Common myeloid progenitor, CD34-positive (primary cell): Measurements from ENCODE around the gene GALNT9.

Experiments used
- CTCF ChIA-PET: fragments of 350-600 bp; sonication (Branson Sonifier 250); formaldehyde crosslinking; loops from one replicate; lab custom pipeline; 2021; ENCODE audit warnings: antibody characterized with exemption; lab: Charles Lee
- POLR2A ChIA-PET: fragments of 350-600 bp; sonication (Branson Sonifier 250); formaldehyde crosslinking; loops from one replicate; lab custom pipeline; 2021; ENCODE audit warnings: antibody characterized with exemption; lab: Charles Lee
- DNase-seq, 3 donors: peaks; one replicate each; pipeline versions ENCODE4 v3.0.0 to v3.0.0-alpha.2; 2013
- H3K27ac ChIP-seq, 2 experiments: 1 replicate in 1 of 2; 2 replicates in 1 of 2; pipeline ENCODE4 v1.7.0; 2013; ENCODE audit warnings: inconsistent platforms in 2 of 2, low read length in 2 of 2, mild to moderate bottlenecking in 2 of 2, low read depth in 1 of 2, moderate library complexity in 1 of 2; ENCODE audit not compliant: severe bottlenecking in 2 of 2, insufficient read depth in 1 of 2, poor library complexity in 1 of 2
- H3K27me3 ChIP-seq, 5 experiments: replicated peaks in 2 of 5; 1 replicate in 3 of 5; 2 replicates in 2 of 5; pipeline versions ENCODE4 v1.6.1 to v1.7.0; 2013; ENCODE audit warnings: low read length in 4 of 5, mild to moderate bottlenecking in 2 of 5, moderate library complexity in 2 of 5, inconsistent platforms in 1 of 5; ENCODE audit not compliant: insufficient read depth in 5 of 5, control insufficient read depth in 4 of 5
- H3K36me3 ChIP-seq, 4 experiments: 1 replicate in 2 of 4; 2 replicates in 2 of 4; pipeline versions ENCODE4 v1.6.1 to v1.7.0; 2013; ENCODE audit warnings: low read length in 3 of 4, control low read depth in 1 of 4, mild to moderate bottlenecking in 1 of 4; ENCODE audit not compliant: control insufficient read depth in 4 of 4, insufficient read depth in 4 of 4
- H3K4me1 ChIP-seq, 4 experiments: 1 replicate in 3 of 4; 2 replicates in 1 of 4; pipeline versions ENCODE4 v1.6.1 to v1.7.1; 2013; ENCODE audit warnings: low read length in 3 of 4, mild to moderate bottlenecking in 3 of 4, control low read depth in 1 of 4, inconsistent platforms in 1 of 4, moderate library complexity in 1 of 4; ENCODE audit not compliant: control insufficient read depth in 4 of 4, insufficient read depth in 4 of 4; ENCODE audit errors: control extremely low read depth in 1 of 4
- H3K4me3 ChIP-seq, 7 experiments: 1 replicate in 4 of 7; 2 replicates in 3 of 7; pipeline versions ENCODE4 v1.5.1 to v1.7.0; 2013; ENCODE audit warnings: mild to moderate bottlenecking in 7 of 7, low read length in 6 of 7, moderate library complexity in 6 of 7, inconsistent platforms in 2 of 7, low read depth in 2 of 7, control low read depth in 1 of 7; ENCODE audit not compliant: insufficient read depth in 4 of 7, control insufficient read depth in 1 of 7; ENCODE audit errors: extremely low read depth in 1 of 7
- H3K9me3 ChIP-seq, 5 experiments: 1 replicate in 4 of 5; 2 replicates in 1 of 5; pipeline versions ENCODE4 v1.6.1 to v1.7.1; 2013; ENCODE audit warnings: low read length in 4 of 5, mild to moderate bottlenecking in 2 of 5, inconsistent platforms in 1 of 5, low read depth in 1 of 5, moderate library complexity in 1 of 5; ENCODE audit not compliant: control insufficient read depth in 4 of 5, insufficient read depth in 2 of 5; ENCODE audit errors: control extremely low read depth in 1 of 5
- WGBS: methylation state at CpG from one replicate; pipeline ENCODE4 v1.1.5; 2013; ENCODE audit not compliant: insufficient coverage; 5-methylcytosine and 5-hydroxymethylcytosine counted together

The GALNT9 gene

DNA sequence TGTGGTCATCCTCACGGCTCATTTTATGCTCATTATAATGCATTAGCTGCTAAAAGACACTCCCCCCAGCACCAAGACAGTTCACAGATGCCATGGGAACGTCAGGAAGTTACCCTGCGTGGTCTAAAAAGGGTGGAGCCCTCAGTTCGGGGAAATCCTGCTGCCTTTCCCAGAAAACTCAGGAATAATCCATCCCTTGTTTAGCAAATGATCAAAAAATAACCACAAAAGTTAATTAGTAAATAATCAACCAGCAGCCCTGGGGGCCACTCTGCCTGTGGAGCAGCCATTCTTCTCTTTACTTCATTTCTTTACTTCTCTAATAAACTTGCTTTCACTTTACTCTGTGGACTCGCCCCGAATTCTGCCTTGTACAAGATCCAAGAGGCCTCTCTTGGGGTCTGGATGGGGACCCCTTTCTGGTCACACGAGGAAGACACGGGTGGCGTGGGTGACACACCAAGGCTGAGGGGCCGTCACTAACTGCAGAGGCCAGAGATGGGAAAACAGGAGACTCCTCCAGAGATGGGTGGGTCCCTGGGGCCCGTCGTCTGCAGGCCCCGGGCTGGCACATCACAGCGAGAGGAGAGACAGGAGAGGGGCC is 119.7 kb downstream of the GALNT9 start:
- 88% methylated on average over 14 of the region's 14 CpGs for WGBS
- no peak for DNase-seq
- CTCF ChIA-PET = no interaction called here
- Histone ChIP-seq H3K9me3 (peaks cover 0 to 19% (median 0%) of the 10 kb centered on the region in 5 experiments), H3K27me3 (peaks cover 0 to 45% (median 10%) of the 10 kb centered on the region in 5 experiments), H3K36me3 (no peaks in the 10 kb centered on the region), H3K4me1 (peaks cover 0 to 8% (median 0%) of the 10 kb centered on the region in 4 experiments), H3K4me3 (no peak overlapping the region), H3K27ac (no peak overlapping the region)
- POLR2A ChIA-PET = no interaction called here

DNA sequence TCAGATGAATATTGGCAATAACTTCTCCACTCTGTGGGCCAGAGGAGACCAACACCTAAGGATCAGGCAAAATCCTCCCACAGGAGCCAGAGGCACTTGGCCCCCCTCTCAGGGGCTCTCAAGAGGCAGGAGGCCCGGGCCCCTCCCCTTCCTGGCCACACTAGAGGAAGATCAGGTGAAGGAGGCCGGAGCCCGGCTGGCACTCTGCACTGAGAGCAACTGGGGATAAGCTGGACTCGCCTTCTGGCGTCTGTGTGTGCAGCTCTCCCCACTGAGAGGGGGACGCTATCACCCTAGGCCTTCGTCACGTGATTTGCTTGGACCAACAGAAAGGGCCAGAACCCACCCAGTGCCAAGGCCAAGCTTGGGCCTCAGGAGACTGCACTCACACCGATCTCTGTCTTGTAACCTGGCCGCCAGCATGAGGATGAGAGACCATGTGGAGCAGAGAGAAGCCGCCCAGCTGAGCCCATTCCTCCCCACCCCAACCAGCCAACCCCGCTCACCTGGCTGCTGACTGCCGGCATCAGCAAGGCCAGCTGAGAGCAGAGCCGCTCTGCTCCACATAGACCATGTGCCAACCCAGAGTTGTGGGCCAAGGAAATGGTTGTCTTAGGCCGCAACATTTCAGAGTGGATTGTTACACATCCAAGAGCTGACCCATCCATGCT is 121.1 kb downstream of the GALNT9 start:
- Histone ChIP-seq H3K27ac (no peak overlapping the region), H3K9me3 (peaks cover 0 to 15% (median 0%) of the 10 kb centered on the region in 5 experiments), H3K27me3 (peaks cover 0 to 54% (median 16%) of the 10 kb centered on the region in 5 experiments), H3K4me1 (peaks cover 0 to 8% (median 0%) of the 10 kb centered on the region in 4 experiments), H3K36me3 (no peaks in the 10 kb centered on the region), H3K4me3 (no peak overlapping the region)
- WGBS = 91% methylated on average over 11 of the region's 15 CpGs
- POLR2A ChIA-PET = no interaction called here
- DNase-seq = no peak
- CTCF ChIA-PET = interaction anchor here (0.9 to 1.3 kb wide), 2 partner anchors 10 to 11 kb away, joined by 3 to 5 read pairs; no protein-coding TSS in a partner anchor

DNA sequence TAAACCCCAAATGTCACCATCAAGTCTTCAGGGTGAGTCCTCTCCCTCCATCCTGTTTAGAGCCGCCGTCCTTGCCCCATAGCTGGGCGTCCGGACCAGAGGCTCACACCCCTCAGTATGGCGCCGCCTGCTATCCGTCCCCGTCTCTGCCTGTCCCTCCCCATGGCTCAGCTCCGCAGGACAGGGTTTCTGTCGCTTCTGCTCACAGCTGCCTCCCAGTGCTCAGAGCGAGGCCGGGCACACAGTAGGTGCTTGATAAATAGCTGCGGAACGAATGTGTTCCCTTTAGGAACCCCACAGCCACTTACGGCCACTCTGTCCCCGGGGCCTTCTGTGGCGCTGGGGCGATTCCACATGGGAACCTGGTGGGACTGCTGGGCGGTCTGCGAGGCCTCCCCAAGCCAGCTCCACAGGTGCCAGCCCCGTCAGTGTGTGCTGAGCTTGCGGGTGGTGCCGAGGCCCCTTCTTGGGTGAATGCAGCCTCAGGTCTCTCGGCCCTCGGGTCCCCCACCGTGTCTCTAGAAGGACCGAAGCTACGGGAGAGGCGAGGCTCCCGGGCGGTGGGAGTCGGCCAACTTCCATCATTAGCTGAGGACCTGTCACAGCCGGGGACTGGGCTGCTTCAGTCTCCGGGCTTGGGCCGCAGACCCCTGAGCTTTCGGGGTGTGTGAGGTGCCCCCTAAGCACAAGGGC is 122.2 kb downstream of the GALNT9 start:
- 90% methylated on average over 31 of the region's 36 CpGs for WGBS
- no peaks in the 10 kb centered on the region for H3K36me3 ChIP-seq
- ChIA-PET POLR2A (no interaction called here), CTCF (interaction anchor here (0.9 to 1.3 kb wide), 2 partner anchors 9 to 12 kb away, joined by 3 to 5 read pairs; no protein-coding TSS in a partner anchor)
- H3K9me3 ChIP-seq = peaks cover 0 to 13% (median 0%) of the 10 kb centered on the region in 5 experiments
- peaks cover 0 to 59% (median 18%) of the 10 kb centered on the region in 5 experiments for H3K27me3 ChIP-seq
- H3K27ac ChIP-seq = no peak overlapping the region
- H3K4me1 ChIP-seq = peaks cover 0 to 8% (median 0%) of the 10 kb centered on the region in 4 experiments
- DNase-seq = no peak
- no peak overlapping the region for H3K4me3 ChIP-seq

DNA sequence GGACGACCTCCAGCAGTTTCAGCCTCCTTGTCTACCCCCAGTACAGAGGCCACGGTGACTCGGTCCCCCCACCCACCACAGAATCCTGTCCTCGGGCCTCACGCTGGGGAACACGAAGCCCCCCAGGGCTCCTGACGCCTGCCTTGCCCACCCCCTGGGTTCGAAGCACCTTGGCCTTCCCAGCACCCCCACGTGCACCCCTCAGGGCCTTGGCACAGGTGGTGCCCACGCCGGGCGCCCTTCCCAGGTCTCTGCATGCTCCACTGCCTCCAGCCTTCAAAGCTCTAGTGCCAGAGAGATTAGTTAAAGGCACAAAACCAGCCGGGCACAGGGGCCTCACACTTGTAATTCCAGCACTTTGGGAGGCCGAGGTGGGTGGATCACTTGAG is 123.3 kb downstream of the GALNT9 start:
- no peak for DNase-seq
- peaks cover 0 to 8% (median 0%) of the 10 kb centered on the region in 4 experiments for H3K4me1 ChIP-seq
- H3K9me3 ChIP-seq = peaks cover 0 to 6% (median 0%) of the 10 kb centered on the region in 5 experiments
- CTCF ChIA-PET = no interaction called here
- no peak overlapping the region for H3K4me3 ChIP-seq
- peaks cover 0 to 59% (median 18%) of the 10 kb centered on the region in 5 experiments for H3K27me3 ChIP-seq
- no peaks in the 10 kb centered on the region for H3K36me3 ChIP-seq
- no peak overlapping the region for H3K27ac ChIP-seq
- POLR2A ChIA-PET = no interaction called here
- WGBS = 58% methylated on average over 11 of the region's 14 CpGs

DNA sequence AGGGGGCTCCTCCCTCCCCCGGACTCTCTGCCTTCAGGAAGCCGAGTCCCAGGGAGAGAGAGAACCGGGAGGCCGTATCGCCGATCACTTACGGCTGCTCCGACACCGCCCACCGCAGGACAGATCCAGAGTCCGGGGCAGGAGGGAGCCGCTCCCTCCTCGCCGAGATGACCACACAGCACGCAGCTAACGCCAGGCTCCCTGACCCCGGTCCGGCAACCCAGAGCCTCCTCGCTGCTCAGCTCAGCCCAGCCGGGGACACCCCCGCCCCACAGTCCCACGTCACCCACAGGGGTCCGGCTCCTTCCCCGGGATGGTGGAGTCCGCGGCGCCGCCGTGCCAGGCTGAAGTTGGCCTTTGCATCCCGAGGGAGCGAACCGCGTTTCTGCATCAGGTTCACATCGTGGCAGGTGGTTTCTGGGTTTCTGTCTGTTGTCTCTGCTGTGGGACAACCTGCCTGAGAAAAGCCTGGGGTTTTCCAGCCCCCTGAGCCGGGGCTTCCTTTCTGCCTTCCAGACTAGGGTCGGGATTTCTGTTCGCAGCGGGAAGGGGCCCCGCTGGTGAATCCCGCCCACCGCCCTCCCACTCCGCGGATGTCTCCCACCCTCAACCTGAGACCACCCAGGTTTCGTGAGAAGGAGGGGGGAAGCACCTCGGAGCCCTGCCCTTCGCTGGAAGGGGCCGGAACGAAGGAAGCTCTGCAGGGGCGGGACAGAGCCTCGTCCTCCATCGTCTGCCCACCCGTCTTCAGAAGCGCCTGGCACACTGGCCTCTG is 123.9 kb downstream of the GALNT9 start:
- POLR2A ChIA-PET = no interaction called here
- H3K36me3 ChIP-seq = no peaks in the 10 kb centered on the region
- H3K4me1 ChIP-seq = peaks cover 0 to 8% (median 0%) of the 10 kb centered on the region in 4 experiments
- no peak overlapping the region for H3K27ac ChIP-seq
- 2% methylated on average over 38 of the region's 53 CpGs for WGBS
- H3K9me3 ChIP-seq = peaks cover 0 to 6% (median 0%) of the 10 kb centered on the region in 5 experiments
- H3K4me3 ChIP-seq = peak overlapping the region in 2 of 7 experiments; percentile 11 to 19
- CTCF ChIA-PET = no interaction called here
- peaks cover 0 to 59% (median 18%) of the 10 kb centered on the region in 5 experiments for H3K27me3 ChIP-seq
- DNase-seq = no peak

DNA sequence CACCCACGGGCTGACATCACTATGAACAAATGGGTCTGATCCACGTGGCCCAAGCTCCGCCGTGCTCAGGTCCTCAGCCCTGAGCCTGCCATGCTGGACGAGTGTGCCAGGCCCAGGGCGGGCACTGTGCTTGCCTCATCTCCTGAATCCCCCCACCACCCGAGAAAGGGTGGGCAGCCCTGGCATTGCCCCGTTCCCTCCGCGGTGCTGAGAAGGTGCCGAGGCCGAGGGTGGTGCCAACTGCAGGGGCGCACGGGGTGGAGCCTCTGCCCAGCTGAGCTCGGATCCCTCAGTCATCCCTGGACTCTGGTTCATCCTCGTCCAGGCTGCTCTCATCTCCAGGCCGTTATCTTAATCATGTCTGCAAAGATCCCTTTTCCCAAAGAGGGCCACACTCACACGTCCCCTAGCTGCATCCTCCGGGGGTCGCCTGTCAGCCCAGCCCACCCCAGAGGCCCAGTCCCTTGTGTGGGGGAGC is 124.6 kb downstream of the GALNT9 start:
- no peak overlapping the region for H3K4me3 ChIP-seq
- no peak for DNase-seq
- peaks cover 0 to 59% (median 18%) of the 10 kb centered on the region in 5 experiments for H3K27me3 ChIP-seq
- no peaks in the 10 kb centered on the region for H3K36me3 ChIP-seq
- H3K4me1 ChIP-seq = peaks cover 0 to 8% (median 0%) of the 10 kb centered on the region in 4 experiments
- H3K27ac ChIP-seq = no peak overlapping the region
- 58% methylated on average over 19 of the region's 20 CpGs for WGBS
- H3K9me3 ChIP-seq = peaks cover 0 to 6% (median 0%) of the 10 kb centered on the region in 5 experiments
- ChIA-PET POLR2A (no interaction called here), CTCF (no interaction called here)
